MCF 10A (cell line): ENCODE results near the gene ENTHD1. TPM values are rescaled to one million over a fixed set of nuclear protein-coding genes. Genes with fewer than 3 reads are reported as not detected.

Experiments
- BruUV-seq: library from RNA; stranded (reverse); fragments of 400-500 nt; replicated peaks from 2 replicates; lab custom pipeline; 2021; lab: Mats Ljungman, UMichigan
- CTCF ChIA-PET: fragments of 300-600 bp; sonication (Branson Sonifier 250); formaldehyde crosslinking; extraction: SDS; loops from one replicate; lab custom pipeline; 2021; ENCODE audit warnings: antibody characterized with exemption, inconsistent platforms; lab: Yijun Ruan, JAX
- POLR2A ChIA-PET: fragments of 300-600, 350-650 bp; sonication (Branson Sonifier 250); formaldehyde crosslinking; extraction: SDS; loops from one replicate; lab custom pipeline; 2020; ENCODE audit warnings: antibody characterized with exemption, inconsistent platforms; lab: Yijun Ruan, JAX
- DNase-seq: peaks from one replicate; pipeline ENCODE4 v3.0.0-alpha.2; 2018; ENCODE audit not compliant: unreplicated experiment
- H3K27ac Mint-ChIP-seq: one replicate; pipeline ENCODE4 v1.8.0; 2022; ENCODE audit warnings: mild to moderate bottlenecking, low read depth, mixed read lengths; ENCODE audit not compliant: unreplicated experiment
- H3K27me3 Mint-ChIP-seq: one replicate; pipeline ENCODE4 v1.8.0; 2022; ENCODE audit warnings: mixed read lengths; ENCODE audit not compliant: insufficient read depth, unreplicated experiment
- H3K36me3 Mint-ChIP-seq: one replicate; pipeline ENCODE4 v1.8.0; 2022; ENCODE audit warnings: mild to moderate bottlenecking, moderate library complexity, mixed read lengths; ENCODE audit not compliant: insufficient read depth, unreplicated experiment
- H3K4me1 Mint-ChIP-seq: one replicate; pipeline ENCODE4 v1.8.0; 2022; ENCODE audit warnings: mixed read lengths; ENCODE audit not compliant: insufficient read depth, unreplicated experiment
- H3K4me3 Mint-ChIP-seq: one replicate; pipeline ENCODE4 v1.8.0; 2022; ENCODE audit warnings: mild to moderate bottlenecking, moderate library complexity, mixed read lengths; ENCODE audit not compliant: unreplicated experiment
- H3K9me3 Mint-ChIP-seq: one replicate; pipeline ENCODE4 v1.8.0; 2022; ENCODE audit warnings: mixed read lengths; ENCODE audit not compliant: unreplicated experiment
- CTCF ChIP-seq: fragments of 200-600 bp; IDR thresholded peaks from one replicate; pipeline ENCODE4 v1.8.0; 2022; ENCODE audit warnings: antibody characterized with exemption, mild to moderate bottlenecking; ENCODE audit not compliant: unreplicated experiment
- intact Hi-C: fragments of 100-400 bp; cut with micrococcal nuclease; formaldehyde crosslinking; loops from 2 replicates; pipeline ENCODE4 v1.14.1; 2022
- total RNA-seq: library from RNA; stranded (reverse); gene quantifications from 2 replicates; pipeline ENCODE4 v1.2.3, GENCODE V29; 2022

The ENTHD1 gene
- total RNA-seq, 1 experiment from 2014 or later, result not detected

GRCh38 chr22:39703091-39703490 lies 190.5 kb downstream of the ENTHD1 start:
- Mint-ChIP-seq H3K4me3 (no peak overlapping the region), H3K27ac (no peak overlapping the region), H3K9me3 (no peaks in the 10 kb centered on the region), H3K4me1 (no peaks in the 10 kb centered on the region), H3K36me3 (no peaks in the 10 kb centered on the region), H3K27me3 (peaks cover 35% of the 10 kb centered on the region)
- DNase-seq, result no peak
- intact Hi-C loops, result no loop called here
- no peak for TF ChIP-seq CTCF
- BruUV-seq, result no TSS peak
- CTCF ChIA-PET, result interaction anchor here (0.9 kb wide), 1 partner anchor 332 kb away, joined by 3 read pairs; no protein-coding TSS in a partner anchor
- POLR2A ChIA-PET, result no interaction called here

GRCh38 chr22:39700565-39700964 lies 193.0 kb downstream of the ENTHD1 start:
- intact Hi-C loops, result no loop called here
- H3K27me3 Mint-ChIP-seq, result peaks cover 36% of the 10 kb centered on the region
- POLR2A ChIA-PET, result no interaction called here
- no peaks in the 10 kb centered on the region for H3K9me3 Mint-ChIP-seq
- no peak for TF ChIP-seq CTCF
- H3K36me3 Mint-ChIP-seq, result no peaks in the 10 kb centered on the region
- no TSS peak for BruUV-seq
- no peak for DNase-seq
- no peaks in the 10 kb centered on the region for H3K4me1 Mint-ChIP-seq
- H3K4me3 Mint-ChIP-seq, result no peak overlapping the region
- H3K27ac Mint-ChIP-seq, result no peak overlapping the region
- CTCF ChIA-PET, result no interaction called here

GRCh38 chr22:39699631-39700360 lies 193.8 kb downstream of the ENTHD1 start:
- Mint-ChIP-seq H3K27ac (no peak overlapping the region), H3K4me3 (no peak overlapping the region), H3K4me1 (no peaks in the 10 kb centered on the region), H3K27me3 (peaks cover 43% of the 10 kb centered on the region), H3K36me3 (no peaks in the 10 kb centered on the region), H3K9me3 (no peaks in the 10 kb centered on the region)
- intact Hi-C loops, result no loop called here
- TF ChIP-seq CTCF, result no peak
- no TSS peak for BruUV-seq
- DNase-seq, result no peak
- ChIA-PET CTCF (no interaction called here), POLR2A (no interaction called here)

- Mint-ChIP-seq H3K4me3 (no peak overlapping the region), H3K9me3 (no peaks in the 10 kb centered on the region), H3K4me1 (no peaks in the 10 kb centered on the region), H3K27me3 (peaks cover 60% of the 10 kb centered on the region), H3K36me3 (no peaks in the 10 kb centered on the region), H3K27ac (no peak overlapping the region)
- CTCF ChIA-PET, result no interaction called here
- no peak for TF ChIP-seq CTCF
- no peak for DNase-seq
- no TSS peak for BruUV-seq
- intact Hi-C loops, result no loop called here
- POLR2A ChIA-PET, result no interaction called here
Measured at GRCh38 chr22:39697790-39698430, 195.7 kb downstream of the ENTHD1 start.
